GM12892 (cell line): ENCODE measurements around the gene CPB2.

Experiments
- POLR2A ChIP-seq: IDR thresholded peaks from 2 replicates; pipeline ENCODE4 v1.6.1; 2011; ENCODE audit warnings: low read depth, low read length, control low read depth
- POLR2AphosphoS5 ChIP-seq: IDR thresholded peaks from 2 replicates; pipeline ENCODE4 v1.6.1; 2011; ENCODE audit warnings: low read depth, low read length, control low read depth
- TAF1 ChIP-seq: IDR thresholded peaks from 2 replicates; pipeline ENCODE4 v1.6.1; 2011; ENCODE audit warnings: low read depth, mild to moderate bottlenecking, control low read depth, low read length, borderline replicate concordance

DNA sequence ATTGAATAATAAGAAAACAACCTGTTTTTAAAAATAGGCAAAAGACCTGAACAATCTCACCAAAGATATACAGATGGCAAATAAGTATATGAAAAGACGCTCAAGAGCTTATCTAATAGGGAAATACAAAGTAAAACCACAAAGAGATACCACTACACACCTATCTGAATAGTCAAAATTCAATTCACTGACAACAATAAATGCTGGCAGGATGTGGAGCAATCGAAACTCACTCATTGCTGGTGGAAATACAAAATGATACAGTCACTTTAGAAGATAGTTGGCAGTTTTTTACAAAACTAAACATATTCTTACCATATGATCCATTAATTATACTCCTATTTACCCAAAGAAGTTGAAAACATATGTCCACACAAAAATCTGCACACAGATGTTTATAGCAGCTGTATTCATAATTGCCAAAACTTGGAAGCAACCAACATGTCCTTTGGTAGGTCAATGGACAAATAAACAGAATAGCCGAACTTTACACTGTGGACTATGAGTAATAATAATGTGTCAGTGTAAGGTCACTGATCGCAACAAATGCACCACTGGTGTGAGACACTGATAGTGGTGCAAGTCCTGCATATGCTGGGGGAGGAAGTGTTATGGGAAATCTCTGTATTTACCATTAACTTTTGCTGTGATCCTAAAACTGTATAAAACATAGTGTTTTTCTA lies 73.1 kb downstream of the CPB2 start:
- TF ChIP-seq POLR2AphosphoS5 (no peak), POLR2A (no peak), TAF1 (no peak)
